Kidney tubule cell (primary cell): ENCODE results near the gene NUMBL.
"Not testable (repeated sequence)": the region's sequence is repeated elsewhere in the genome, so short reads cannot be mapped to it uniquely, and the experiment has no call there.

Source experiments
- DNase-seq: peaks from one replicate; pipeline ENCODE4 v3.0.0-alpha.2; 2018; ENCODE audit warnings: low spot score

NUMBL gene

DNA sequence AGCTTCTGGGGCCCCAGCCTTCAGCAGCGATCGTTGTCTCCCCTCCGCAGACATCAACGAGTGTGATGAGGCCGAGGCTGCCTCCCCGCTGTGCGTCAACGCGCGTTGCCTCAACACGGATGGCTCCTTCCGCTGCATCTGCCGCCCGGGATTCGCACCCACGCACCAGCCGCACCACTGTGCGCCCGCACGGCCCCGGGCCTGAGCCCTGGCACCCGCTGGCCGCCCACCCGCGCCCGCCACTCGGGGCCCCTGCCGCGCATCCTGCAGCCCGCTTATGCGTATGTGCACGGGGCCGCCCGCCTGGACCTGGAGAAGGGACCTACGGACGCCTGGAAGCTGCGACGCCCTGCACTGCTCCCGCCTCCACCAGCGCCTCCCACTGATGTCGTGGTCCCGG lies 61.1 kb downstream of the NUMBL start:
- DNase-seq, result no peak

DNA sequence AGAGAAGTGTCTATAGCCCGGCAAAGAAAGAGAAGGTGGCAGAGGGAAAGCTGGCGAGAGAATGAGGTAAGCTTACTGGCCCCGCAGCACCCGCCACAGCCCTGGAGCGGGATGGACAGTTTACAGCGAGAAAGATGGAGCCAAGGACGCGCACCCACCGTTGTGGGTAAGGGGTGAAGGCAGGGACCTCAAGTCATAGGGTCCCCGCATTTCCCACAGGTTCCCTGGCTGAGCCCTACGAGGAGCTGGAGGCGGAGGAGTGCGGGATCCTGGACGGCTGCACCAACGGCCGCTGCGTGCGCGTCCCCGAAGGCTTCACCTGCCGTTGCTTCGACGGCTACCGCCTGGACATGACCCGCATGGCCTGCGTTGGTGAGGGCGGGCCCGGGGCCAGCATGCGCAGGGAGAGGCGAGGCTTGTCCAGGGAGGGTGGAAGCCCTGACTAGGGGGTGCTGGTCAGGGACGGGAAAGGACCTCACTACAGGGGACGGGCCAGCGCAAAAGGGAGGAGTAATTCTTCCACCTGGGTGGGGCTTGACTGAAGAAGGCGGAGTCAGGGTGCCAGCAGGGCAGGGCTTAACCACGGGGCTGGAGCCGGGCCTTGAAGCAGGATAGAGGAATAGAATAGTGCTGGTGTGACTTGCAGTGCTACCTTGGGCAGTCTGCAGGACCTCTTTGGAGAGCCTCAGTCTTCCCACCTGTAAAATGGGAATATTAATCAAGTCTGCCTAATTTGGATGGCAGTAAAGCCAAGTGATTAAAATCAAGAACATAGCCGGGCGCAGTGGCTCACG lies 62.8 kb downstream of the NUMBL start:
- DNase-seq, result no peak

DNA sequence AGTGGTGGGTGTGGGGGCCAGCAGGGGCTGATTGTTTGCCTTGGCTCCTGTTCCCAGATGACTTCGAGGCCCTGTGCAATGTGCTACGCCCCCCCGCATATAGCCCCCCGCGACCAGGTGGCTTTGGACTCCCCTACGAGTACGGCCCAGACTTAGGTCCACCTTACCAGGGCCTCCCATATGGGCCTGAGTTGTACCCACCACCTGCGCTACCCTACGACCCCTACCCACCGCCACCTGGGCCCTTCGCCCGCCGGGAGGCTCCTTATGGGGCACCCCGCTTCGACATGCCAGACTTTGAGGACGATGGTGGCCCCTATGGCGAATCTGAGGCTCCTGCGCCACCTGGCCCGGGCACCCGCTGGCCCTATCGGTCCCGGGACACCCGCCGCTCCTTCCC lies 63.5 kb downstream of the NUMBL start:
- DNase-seq, result no peak

DNA sequence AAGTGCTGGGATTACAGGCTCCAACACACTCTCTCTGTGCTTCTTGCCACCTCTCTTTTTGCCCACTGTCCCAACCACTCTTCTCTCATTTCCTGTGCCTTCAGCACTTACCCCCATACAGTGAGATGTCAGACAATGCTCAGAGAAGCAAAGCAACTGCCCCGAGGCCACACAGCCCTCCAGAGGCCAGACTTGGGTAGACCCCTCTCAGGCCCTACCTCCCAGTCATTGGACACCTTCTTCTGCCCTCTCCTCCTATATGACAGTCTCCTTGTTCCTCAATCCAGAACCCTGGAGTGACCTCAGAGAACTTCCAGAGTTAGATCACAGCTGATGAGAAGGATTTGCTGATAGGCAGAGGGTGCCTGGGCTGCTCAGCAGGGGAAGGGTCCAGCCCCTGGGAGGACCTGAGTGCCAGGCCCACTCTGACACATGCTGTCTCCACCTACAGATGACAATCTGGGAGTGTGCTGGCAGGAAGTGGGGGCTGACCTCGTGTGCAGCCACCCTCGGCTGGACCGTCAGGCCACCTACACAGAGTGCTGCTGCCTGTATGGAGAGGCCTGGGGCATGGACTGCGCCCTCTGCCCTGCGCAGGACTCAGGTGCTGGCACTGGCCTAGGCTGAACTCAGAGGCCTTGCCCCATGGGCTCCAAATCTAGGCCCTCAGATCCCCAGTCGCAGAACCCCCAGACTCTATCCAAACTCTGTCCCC lies 64.9 kb downstream of the NUMBL start:
- DNase-seq, result peak; percentile 22

DNA sequence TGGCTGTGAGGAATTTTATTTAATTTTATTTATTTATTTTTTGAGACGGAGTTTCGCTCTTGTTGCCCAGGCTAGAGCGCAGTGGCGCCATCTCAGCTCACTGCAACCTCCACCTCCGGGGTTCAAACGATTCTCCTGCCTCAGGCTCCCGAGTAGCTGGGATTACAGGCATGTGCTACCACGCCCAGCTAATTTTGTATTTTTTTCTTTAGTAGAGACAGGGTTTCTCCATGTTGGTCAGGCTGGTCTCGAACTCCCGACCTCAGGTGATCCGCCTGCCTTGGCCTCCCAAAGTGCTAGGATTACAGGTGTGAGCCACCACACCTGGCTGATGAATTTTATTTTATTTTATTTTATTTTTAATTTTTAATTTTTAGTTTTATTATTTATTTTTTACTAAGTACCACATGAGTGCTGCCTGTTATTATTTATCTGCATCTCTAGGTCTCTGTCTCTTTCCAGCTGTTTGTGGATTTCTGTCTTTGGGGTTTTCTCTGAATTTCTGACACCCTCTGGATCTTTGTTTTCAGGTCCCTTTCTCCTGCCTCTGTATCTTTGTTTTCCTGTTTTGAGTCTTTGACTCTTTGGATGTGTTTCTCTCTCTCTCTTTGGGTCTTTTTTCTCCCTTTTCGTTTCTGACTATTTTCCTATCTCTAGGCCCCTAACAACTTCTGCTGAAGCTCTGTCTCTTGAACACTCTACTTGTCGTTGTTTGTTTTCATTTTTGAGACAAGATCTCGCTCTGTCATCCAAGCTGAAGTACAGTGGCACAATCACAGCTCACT lies 65.9 kb downstream of the NUMBL start:
- not testable (repeated sequence) for DNase-seq

DNA sequence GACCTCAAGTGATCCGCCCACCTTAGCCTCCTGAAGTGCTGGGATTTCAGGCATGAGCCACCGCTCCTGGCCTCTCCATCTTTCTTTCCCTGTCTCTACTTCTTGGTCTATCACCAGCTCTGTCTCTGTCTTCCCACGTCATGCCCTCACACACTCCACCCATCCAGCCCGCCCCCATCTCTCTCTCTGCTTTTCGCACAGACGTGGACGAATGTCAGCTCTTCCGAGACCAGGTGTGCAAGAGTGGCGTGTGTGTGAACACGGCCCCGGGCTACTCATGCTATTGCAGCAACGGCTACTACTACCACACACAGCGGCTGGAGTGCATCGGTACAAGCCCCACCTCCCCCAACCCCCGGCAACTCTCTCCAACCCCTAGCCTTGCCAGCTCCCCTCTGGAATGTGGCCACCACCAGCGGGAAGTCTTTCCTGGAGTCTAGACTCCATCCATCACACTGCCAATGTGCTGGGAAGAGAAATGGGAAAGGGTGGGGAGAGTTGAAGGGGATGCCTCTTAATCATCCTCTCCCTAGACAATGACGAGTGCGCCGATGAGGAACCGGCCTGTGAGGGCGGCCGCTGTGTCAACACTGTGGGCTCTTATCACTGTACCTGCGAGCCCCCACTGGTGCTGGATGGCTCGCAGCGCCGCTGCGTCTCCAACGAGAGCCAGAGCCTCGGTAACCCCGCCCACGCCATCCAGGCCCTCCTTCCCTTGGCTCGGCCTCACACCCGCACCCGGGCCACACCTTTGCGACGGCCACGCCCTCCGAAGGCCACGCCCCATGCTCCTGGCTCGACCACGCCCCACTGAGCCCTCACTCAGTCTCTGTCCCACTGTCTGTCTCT lies 66.8 kb downstream of the NUMBL start:
- peak; percentile 33 for DNase-seq

DNA sequence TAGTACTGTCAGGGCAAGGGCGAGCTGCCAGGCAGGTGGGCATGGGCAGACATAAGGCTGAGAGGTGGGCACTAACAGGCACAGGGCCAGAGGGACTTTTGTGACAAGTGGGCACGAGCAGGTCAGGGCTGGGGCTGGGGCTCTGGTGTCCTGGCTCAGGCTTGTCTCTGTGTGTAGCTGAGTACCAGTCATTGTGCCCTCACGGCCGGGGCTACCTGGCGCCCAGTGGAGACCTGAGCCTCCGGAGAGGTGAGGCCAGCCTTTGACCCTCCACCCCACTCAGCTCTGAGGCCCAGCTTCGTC lies 67.7 kb downstream of the NUMBL start:
- no peak for DNase-seq

DNA sequence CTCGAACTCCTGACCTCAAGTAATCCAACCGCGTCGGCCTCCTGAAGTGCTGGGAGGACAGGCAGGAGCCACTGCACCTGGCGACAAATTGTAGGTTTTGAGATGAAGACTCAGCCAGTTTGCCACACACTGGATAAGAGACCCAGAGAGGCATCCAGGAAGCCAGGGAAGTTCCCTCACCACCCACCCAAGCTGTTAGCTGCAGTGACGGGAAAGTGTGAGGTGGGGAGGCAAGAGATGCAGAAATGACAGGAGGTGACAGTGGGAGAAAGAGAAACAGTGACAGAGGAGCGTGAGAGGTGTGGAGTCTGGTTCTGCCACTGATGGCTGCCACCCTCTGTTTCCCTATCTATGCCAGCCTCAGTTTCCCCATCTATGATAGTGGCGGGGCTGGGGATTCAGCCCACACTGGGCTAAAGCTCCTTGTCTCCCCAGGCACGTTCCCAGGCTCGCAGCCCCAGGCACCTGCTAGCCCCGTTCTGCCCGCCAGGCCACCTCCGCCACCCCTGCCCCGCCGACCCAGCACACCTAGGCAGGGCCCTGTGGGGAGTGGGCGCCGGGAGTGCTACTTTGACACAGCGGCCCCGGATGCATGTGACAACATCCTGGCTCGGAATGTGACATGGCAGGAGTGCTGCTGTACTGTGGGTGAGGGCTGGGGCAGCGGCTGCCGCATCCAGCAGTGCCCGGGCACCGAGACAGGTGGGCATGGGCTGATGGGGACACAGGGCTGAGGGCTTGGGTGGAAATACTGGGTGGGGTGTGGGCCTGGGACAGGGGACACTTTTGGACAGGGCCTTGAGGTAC lies 68.3 kb downstream of the NUMBL start:
- DNase-seq, result no peak

DNA sequence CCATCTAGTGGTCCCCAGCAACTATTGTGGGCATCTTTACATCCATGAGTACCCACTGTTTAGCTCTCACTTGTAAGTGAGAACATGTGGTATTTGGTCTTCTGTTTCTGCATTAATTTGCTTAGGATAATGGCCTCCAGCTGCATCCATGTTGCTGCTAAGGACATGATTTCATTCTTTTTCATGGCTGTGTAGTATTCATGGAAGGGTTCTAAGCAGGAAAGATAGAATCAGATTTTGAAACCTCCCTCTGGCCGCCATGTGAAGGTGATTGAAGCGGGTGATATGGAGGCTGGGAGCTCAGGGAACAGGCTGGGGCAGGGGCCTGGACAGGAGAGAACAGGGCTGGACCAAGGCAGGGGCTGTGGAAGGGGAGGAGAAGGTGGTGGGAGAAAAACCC lies 69.2 kb downstream of the NUMBL start:
- DNase-seq, result no peak

DNA sequence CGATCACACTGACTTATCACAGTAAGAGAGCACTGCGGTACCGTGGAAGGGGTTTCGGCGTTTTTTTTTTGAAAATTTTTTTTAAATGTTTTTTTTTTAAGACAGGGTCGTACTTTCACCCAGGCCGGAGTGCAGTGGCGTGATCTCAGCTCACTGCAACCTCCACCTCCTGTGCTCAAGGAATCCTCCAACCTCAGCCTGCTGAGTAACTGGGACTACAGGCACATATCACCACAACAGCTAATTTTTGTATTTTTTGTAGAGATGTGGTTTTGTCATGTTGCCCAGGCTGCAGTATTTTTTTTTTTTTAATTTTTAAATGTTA lies 70.3 kb downstream of the NUMBL start:
- DNase-seq, result no peak

DNA sequence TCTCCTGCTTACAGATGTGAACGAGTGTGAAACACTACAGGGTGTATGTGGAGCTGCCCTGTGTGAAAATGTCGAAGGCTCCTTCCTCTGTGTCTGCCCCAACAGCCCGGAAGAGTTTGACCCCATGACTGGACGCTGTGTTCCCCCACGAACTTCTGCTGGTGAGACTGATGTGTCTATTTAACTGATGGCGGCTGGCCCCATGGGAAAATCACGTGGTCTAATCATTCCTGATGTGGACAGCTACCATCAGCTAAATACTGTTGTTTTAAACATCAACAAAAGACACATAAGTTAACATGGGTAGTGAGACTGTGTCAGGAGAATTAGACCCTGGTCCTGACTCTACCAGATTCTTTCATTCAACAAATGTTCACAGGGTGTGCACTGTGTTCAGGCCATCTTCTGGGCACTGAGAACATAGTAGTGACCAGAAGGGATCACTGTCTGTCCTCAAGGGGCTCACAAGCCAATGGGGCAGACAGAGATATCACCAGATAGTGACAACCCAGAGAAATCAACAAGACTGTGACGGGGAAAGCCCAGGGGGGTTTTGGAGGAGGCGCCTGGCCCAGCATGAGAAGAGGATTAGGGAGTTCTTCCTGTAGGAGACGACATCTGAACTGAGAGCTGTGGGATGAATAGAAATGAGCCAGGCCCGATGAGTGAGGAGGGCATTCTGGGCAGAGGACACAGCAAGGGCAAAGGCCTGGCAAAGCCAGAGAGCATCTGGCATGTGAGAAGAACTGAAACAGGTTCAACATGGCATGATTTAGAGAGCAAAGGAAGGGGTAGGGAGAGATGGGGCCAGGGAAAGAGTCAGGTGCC lies 70.9 kb downstream of the NUMBL start:
- DNase-seq, result no peak

DNA sequence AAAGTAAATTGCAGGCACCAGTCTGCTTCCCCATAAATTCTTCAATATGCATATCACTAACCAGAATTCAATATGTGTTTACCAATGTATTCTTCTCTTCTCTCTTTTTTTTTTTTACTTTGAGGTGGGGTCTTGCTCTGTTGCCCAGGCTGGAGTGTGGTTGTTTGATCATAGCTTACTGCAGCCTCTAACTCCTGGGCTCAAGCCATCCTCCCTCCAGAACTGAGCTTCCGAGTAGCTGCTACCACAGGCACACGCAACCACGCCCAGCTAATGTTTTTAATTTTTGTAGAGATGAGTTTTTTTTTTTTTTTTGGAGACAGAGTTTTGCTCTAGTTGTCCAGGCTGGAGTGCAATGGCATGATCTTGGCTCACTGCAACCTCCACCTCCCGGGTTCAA lies 72.5 kb downstream of the NUMBL start:
- DNase-seq, result no peak

DNA sequence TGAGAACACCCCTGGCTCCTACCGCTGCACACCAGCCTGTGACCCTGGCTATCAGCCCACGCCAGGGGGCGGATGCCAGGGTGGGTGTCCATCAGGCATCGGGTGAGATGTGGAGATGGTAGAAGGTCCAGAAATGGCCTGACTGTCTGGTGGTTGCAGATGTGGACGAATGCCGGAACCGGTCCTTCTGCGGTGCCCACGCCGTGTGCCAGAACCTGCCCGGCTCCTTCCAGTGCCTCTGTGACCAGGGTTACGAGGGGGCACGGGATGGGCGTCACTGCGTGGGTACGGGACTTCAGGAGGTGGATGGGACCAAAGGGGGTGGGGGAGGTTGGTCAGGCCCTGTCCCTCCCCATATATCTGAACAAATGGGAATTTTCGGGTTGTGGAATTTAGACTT lies 73.5 kb downstream of the NUMBL start:
- no peak for DNase-seq

DNA sequence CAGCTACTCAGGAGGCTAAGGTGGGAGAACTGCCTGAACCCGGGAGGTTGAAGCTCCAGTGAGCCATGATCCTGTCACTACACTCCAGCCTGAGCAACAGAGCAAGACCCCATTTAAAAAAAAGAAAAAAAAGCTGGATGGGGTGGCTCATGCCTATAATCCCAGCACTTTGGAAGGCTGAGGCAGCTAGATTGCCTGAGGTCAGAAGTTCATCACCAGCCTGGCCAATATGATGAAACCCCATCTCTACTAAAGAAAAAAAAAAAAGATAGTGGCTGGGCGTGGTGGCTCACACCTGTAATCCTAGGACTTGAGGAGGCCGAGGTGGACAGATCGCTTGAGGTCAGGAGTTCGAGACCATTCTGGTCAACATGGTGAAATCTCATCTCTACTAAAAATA lies 74.3 kb downstream of the NUMBL start:
- no peak for DNase-seq
